Activated CD8-positive, alpha-beta memory T cell treated with anti-CD3 and anti-CD28 coated beads, Interleukin-2, amount 50 U/mL, for 48 hours (primary cell): ENCODE results near the gene FPR1.

ENCODE experiments used
- DNase-seq: peaks from one replicate; pipeline ENCODE4 v3.0.0-alpha.2; 2020

Gene FPR1

GRCh38 chr19:51735759-51736449, 15.8 kb downstream of the FPR1 start:
- DNase-seq = no peak

- no peak for DNase-seq
Measured at GRCh38 chr19:51733742-51734522, 17.7 kb downstream of the FPR1 start.

DNA sequence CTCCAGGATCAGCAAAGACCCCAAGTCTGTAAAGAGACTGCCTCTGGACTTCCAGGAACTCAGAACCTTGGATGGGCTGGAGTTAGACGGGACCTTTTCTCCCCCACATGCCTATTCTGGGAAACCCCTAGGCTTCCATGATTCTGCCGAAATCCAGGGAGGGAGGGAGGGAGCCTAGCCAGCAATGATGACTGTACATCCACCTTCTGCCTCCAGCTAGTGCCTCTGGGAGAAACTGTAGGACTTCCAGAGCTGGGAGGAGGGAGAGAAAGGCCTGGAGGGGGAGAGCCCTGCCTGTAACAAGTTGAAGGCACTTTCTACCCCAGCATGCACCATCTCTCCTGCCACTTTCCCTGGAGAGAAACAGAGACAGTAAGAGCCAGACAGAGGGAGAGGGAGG, 21.9 kb downstream of the FPR1 start:
- no peak for DNase-seq

- no peak for DNase-seq
Measured at GRCh38 chr19:51727349-51727880, 24.3 kb downstream of the FPR1 start.

- DNase-seq = no peak
Measured at GRCh38 chr19:51726049-51726448, 25.6 kb downstream of the FPR1 start.

DNA sequence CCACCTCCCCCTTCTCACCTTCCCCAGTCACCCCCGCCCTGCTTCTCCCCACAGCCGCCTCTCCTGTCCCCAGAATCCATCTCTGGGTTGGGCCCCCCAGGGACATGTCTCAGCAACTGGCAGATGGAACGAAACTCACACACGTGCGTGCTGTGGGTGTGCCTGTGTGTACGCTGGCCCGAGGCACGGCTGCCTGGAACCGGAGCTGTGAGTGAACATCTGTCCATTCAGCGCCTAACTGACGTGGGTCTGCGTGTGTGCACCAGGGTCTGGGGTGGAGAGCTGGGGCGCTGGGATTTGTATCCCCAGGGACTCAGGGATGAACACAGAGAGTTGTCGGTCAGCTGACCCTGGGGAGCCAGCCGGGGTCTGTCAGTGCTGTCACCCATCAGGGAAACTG, 27.1 kb downstream of the FPR1 start:
- DNase-seq = no peak

GRCh38 chr19:51722492-51722891, 29.2 kb downstream of the FPR1 start:
- no peak for DNase-seq

GRCh38 chr19:51721905-51722304, 29.8 kb downstream of the FPR1 start:
- no peak for DNase-seq

DNA sequence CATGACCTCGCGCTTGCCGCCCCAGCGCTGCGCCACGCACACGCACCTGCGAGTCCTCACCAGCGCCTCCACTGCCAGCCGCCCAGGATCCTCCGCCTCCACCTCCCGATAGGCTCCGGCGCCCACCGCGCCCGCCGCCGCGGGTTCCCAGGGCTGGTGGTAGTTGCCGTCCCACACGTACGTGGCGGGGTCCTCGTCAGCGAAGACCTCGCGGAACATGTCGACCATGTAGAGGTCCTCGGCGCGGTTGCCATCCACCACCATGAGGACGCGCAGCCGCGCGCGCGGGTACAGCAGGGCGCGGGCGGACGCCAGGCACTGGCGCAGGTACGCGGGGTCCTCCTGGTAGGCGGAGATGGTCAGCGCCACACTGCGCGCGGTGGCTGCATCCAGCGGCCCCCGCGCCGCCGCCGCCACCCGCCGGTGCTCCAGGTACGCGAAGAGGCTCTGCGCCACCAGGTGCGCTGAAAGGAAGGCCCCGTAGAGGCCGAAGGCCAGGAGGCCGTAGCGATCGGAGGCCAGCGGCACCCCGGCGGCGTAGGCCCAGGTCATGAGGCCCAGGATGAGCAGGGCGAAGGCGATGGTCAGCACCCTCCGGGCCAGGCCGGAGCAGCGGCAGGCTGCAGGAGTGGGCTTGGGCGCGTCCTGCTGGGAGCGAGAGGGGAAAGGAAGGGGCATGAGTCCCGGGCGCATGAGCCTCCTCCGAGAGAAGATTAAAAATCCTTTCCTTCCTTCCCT, 32.3 kb downstream of the FPR1 start:
- DNase-seq = no peak

GRCh38 chr19:51716925-51717324, 34.8 kb downstream of the FPR1 start:
- DNase-seq = no peak

DNA sequence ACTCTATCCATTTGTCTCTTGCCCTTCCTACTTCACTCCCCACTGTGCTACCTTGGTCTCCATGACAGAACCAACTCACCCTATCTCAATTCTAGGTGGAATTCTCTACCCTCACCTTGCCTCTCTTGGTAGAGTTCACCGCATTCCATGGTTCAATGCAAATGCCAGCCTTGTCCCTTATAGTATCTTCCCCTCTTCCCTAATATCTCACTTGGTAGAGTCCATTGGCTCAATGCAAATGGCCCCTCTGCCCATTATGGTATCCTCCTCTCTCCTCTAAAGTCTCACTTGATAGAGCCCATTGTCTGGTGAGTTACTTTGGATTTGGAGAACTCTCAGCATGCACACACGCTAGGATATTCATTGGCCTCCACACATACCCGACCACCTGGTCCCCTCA, 35.8 kb downstream of the FPR1 start:
- no peak for DNase-seq

GRCh38 chr19:51714848-51715247, 36.8 kb downstream of the FPR1 start:
- DNase-seq = no peak

DNA sequence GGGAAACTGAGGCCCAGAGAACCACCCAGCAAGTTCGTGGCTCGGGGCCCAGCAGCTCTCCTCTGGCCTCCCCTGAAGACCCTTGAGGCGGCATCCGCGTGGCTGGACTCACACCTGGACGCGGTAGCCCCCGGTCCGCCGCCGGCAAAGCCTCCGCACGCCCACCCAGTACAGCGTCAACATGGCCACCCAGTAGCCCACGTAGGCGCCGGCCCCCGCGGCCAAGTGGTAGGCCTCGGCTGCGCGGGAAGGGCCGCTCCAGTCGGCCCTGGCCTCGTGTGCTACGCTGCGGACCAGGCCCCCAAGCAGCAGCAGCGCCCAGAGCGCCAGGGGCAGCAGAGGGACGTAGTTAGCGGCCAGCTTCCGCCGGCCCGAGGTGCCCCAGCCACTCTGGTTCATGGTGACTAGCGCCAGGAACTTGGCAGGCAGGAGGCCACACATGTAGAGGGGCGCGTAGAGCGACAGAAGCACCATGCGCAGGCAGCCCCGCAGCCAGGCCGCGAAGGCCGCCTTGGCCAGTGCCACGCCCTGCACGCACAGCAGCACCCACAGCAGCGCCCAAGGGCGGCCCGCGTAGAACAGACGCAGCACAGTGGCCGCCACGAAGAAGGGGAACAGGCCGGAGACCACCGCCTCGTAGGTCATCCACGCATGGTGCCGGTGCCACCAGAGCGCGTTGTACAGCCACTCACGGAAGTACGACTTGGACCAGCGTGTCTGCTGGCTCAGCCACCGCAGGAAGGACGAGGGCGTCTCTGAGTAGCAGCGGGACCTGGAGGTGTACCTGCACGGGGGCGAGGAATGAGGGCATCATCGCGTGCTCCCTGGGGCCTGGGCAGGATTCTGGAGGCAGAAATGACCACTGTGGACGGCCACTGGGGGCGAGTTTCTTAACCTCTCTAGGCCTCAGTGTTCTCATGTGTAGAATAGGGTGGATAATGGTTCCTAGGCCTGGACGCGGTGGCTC, 38.1 kb downstream of the FPR1 start:
- DNase-seq = no peak

GRCh38 chr19:51712461-51713081, 39.1 kb downstream of the FPR1 start:
- no peak for DNase-seq

GRCh38 chr19:51711702-51712101, 40.0 kb downstream of the FPR1 start:
- DNase-seq = no peak

DNA sequence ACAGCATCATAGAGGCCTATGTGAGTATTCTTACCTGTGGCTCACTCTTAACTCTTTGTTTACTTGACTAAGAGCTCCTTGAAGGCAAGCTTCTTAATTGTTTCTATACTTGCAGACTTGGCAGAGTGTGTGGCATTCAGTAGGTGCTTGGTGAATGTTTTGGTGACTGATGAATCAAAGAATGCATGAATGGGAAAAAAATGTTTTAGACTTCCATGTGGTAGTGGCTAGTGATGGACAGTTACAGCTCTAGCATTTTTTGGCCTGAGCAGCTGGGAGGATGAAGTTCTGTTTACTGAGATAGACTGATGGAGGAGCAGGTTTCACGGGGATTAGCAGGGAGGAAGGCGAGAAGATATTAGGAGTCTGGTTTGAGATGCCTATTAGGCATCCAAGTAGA, 41.5 kb downstream of the FPR1 start:
- no peak for DNase-seq

DNA sequence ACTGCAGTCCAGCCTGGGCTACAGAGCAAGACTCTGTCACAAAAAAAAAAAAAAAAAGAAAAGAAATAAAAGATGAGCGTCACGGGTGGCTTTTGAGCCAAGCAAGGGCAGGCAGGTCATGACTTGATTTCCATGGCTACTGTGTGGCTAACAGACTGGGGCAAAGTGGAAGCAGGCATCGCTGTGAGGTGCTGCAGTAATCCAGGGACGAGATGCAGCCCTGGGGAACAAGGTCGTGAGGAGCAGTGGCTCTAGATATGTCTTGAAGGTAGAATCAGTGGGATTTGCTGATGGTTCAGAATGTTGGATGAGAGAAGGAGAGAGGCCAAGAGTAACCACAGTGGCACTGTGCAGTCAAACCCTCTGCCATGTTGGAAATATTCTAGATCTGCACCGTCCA, 42.1 kb downstream of the FPR1 start:
- no peak for DNase-seq

DNA sequence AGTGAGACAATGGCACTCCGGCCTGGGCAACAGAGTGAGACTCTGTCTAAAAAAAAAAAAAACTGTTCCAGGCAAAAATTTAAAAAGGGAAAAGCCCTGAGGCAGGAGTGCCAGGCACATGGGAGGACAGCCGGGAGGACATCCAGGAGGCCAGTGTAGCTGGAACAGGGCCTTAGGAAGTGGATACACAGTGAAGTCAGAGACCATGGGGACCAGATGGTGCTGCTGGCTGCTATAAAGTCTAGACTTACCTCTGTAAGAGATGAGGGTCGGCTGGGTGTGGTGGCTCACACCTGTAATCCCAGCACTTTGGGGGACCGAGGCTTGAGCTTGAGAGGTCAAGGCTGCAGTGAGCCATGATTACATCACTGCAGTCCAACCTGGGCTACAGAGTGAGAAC, 42.9 kb downstream of the FPR1 start:
- no peak for DNase-seq

DNA sequence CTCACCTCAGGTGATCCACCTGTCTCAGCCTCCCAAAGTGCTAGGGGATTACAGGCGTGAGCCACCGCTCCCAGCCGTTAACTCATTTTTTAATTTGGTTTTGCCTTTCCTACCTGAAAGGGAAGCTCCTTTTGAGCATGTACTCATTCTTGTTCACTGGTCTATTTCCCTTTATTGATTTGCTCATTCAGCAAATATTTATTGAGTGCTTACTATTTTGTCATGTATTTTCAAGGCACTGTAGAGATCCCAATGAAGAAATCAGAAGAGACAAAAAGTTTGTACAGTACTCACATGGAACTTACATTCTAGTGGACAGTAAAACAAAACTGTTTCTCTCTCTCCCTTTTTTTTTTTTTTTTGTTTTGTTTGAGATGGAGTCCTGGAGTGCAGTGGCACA, 44.8 kb downstream of the FPR1 start:
- no peak for DNase-seq

DNA sequence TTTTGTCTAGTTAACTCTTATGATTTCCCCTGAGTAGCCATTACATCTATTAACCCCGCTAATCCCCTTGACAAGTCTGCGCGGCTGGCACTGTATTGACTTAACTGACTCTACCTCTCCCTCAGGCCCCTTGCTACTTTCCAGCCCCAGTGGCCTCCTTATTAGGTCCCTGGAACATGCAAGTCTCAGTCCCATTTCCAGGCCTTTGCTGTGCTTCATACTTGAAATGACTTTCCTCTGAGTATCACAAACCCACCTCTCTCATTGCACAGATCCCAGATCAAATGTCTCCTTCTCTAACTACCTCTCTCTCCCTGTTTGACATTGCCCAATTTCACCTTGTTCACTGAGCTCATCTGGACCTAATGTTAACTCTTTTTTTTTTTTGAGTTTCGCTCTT, 45.4 kb downstream of the FPR1 start:
- DNase-seq = no peak

DNA sequence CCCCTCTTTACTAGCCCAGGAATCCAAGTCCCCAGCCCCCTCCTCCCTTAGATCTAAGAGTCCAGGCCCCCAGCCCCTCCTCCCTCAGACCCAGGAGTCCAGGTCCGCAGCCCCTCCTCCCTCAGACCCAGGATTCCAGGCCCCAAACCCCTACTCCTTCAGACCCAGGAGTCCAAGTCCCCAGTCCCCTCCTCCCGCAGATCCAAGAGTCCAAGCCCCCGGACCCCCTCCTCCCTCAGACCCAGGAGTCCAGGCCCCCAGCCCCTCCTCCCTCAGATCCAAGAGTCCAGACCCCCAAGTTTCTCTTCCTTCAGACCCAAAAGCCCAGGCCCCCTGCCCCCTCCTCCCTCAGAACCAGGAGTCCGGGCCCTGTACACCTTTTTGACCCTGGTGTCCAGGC, 47.1 kb downstream of the FPR1 start:
- DNase-seq = no peak
